Measurements from ENCODE around the gene RBMS3. TPM values are rescaled to one million over a fixed set of nuclear protein-coding genes. Genes with fewer than 3 reads are reported as not detected.
A peak's percentile ranks its signal among the peaks of the same experiment; 100 is the strongest.
"Not testable (repeated sequence)": the region's sequence is repeated elsewhere in the genome, so short reads cannot be mapped to it uniquely, and the experiment has no call there.

The RBMS3 gene
- total RNA-seq, 2 donors from 2014 or later: 87.1 to 109 TPM

GRCh38 chr3:30040126-30040525 is 759.3 kb downstream of the RBMS3 start:
- no peak for DNase-seq (ENCODE audit: low spot score)
- intact Hi-C loops (cut with DNase I): no loop called here

DNA sequence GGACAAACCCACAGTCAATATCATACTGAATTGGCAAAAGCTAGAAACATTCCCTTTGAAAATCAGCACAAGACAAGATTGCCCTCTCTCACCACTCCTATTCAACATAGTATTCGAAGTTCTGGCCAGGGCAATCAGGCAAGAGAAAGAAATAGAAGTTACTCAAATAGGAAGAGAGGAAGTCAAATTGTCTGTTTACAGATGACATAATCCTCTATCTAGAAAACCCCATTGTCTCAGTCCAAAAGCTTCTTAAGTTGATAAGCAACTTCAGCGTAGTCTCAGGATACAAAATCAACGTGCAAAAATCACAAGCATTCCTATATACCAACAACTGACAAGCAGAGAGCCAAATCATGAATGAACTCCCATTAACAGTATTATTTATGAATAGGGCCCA is 760.6 kb downstream of the RBMS3 start:
- DNase-seq (ENCODE audit: low spot score); intact Hi-C loops (cut with DNase I): not testable (repeated sequence)

GRCh38 chr3:30042274-30042859 is 761.5 kb downstream of the RBMS3 start:
- peak; percentile 65 for DNase-seq (ENCODE audit: low spot score)
- intact Hi-C loops (cut with DNase I): no loop called here

GRCh38 chr3:30042916-30043555 is 762.2 kb downstream of the RBMS3 start:
- intact Hi-C loops (cut with DNase I): no loop called here
- no peak for DNase-seq (ENCODE audit: low spot score)

DNA sequence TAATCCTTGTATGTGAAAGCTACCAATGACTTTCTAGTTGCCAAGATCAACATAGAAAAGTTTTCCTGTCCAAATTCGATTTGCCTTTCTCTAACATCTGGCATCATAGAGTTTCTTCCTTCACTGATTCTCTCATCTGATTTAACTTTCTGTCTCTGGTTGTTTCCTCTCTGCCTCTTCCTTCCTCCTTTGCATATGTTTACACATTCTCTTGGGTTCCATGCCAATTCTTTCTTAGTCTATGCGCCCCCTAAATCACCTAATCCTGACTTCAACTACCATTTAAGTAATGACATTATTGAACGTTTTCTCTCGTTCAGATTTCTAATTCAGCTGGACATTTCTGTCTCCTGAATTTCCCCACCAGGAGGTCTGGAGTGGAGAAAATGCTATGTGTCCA is 763.6 kb downstream of the RBMS3 start:
- no peak for DNase-seq (ENCODE audit: low spot score)
- intact Hi-C loops (cut with DNase I): no loop called here

GRCh38 chr3:30048431-30048830 is 767.6 kb downstream of the RBMS3 start:
- intact Hi-C loops (cut with DNase I): no loop called here
- DNase-seq (ENCODE audit: low spot score): no peak

DNA sequence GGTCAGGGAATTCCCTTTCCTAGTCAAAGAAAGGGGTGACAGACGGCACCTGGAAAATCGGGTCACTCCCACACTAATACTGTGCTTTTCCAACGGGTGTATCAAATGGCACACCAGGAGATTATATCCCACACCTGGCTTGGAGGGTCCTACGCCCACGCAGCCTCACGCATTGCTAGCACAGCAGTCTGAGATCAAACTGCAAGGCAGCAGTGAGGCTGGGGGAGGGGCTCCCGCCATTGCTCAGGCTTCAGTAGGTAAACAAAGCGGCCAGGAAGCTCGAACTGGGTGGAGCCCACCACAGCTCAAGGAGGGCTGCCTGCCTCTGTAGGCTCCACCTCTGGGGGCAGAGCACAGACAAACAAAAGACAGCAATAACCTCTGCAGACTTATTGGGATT is 769.2 kb downstream of the RBMS3 start:
- intact Hi-C loops (cut with DNase I): loop anchor here in 1 of 2 donors (5.0 kb wide), 1 partner anchor 143 kb away; no protein-coding TSS in a partner anchor
- not testable (repeated sequence) for DNase-seq (ENCODE audit: low spot score)

DNA sequence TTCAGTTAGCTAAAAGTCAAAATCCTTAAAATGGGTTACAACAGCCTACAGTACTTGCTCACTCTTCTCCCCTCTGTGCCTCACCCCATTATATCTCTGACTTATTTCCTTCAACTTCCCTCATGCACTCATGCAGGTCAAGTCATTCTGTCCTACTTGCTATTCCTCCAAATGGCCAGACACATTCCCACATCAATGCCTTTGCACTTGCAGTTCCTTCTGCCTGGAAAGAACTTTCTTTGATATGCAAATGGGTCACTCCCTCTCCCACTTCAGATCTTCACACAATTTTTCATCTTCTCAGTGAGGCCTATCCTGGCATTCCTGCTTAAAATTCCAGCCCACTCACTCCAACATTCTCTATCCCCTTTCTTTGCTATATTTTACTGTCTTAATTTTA is 778.4 kb downstream of the RBMS3 start:
- DNase-seq (ENCODE audit: low spot score): no peak
- intact Hi-C loops (cut with DNase I): no loop called here

All from posterior vena cava (tissue), 2 donors.